SU-DHL-6 (cell line): ENCODE data around the gene TAOK1.

ENCODE experiments used
- CTCF ChIP-seq: fragments of 200-600 bp; sonication (generic); IDR thresholded peaks from one replicate; pipeline ENCODE4 v1.5.1; 2017; ENCODE audit warnings: antibody characterized with exemption, mild to moderate bottlenecking, low read length, moderate library complexity; ENCODE audit not compliant: insufficient read depth, poor library complexity, severe bottlenecking
- EZH2phosphoT487 ChIP-seq: fragments of 200-600 bp; sonication (generic), shearing (Covaris generic); conservative IDR thresholded peaks from 2 replicates; pipeline ENCODE4 v1.6.1; 2018; ENCODE audit warnings: mild to moderate bottlenecking, antibody characterized with exemption, low read length, moderate library complexity, mixed read lengths

DNA sequence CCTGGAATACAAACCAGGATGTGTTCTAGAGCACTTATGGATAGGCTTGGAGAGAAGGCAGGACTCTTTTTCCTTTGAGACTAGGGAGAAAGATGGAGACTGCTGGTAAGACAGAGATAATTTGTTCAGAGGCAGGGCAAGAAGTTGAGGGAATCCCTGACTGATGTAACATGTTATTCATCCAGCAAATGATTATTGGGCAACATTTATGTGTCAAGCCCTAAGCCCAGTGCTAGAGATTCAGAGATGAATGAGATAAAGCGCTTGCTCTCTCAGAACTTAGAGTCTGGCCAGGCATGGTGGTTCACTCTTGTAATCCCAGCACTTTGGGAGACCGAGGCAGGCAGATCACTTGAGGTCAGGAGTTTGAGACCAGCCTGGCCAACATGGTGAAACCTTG lies 48.4 kb upstream of the TAOK1 start:
- TF ChIP-seq CTCF (no peak), EZH2phosphoT487 (no peak)
